Fibroblast of villous mesenchyme (primary cell): ENCODE measurements around the gene AKAP13. TPM values are rescaled to one million over a fixed set of nuclear protein-coding genes. Genes with fewer than 3 reads are reported as not detected.

ENCODE experiments used
- DNase-seq: peaks from one replicate; pipeline ENCODE4 v3.0.0-alpha.2; 2010; ENCODE audit warnings: low read depth
- H3K4me3 ChIP-seq: 2 replicates; pipeline ENCODE4 v1.5.1; 2011; ENCODE audit warnings: low read depth, mild to moderate bottlenecking, low read length
- CTCF ChIP-seq: IDR thresholded peaks from 2 replicates; pipeline ENCODE4 v1.5.1; 2012; ENCODE audit warnings: low read depth, mild to moderate bottlenecking, low read length; ENCODE audit not compliant: insufficient read depth
- total RNA-seq: library from RNA; depleted of rRNA; stranded (reverse); fragments of >200 nt; gene quantifications from 2 replicates; pipeline ENCODE4 v1.2.3, GENCODE V29; 2012

AKAP13 gene
- total RNA-seq, 1 donor: 164 TPM

DNA sequence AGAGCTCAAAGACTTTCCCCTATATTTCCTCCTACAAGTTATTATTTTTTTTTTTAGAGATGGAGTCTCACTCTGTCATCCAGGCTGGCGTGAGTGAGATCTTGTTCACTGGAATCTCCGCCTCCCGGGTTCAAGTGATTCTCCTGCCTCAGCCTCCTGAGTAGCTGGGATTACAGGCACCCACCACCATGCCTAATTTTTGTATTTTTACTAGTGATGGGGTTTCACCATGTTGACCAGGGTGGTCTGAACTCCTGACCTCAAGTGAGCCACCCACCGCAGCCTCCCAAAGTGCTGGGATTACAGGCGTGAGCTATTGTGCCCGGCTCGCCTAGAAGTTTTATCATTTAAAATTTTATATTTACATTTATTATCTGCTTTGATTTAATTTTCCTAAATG is 5.9 kb downstream of the AKAP13 start:
- no peak overlapping the region for H3K4me3 ChIP-seq
- no peak for TF ChIP-seq CTCF
- no peak for DNase-seq

- TF ChIP-seq CTCF: no peak
- no peak overlapping the region for H3K4me3 ChIP-seq
- DNase-seq: no peak
These were observed 8.3 kb downstream of the AKAP13 start for GRCh38 chr15:85388566-85389305.

- no peak for DNase-seq
- no peak for TF ChIP-seq CTCF
- H3K4me3 ChIP-seq: no peak overlapping the region
These were observed 8.9 kb downstream of the AKAP13 start for GRCh38 chr15:85389306-85389650.

DNA sequence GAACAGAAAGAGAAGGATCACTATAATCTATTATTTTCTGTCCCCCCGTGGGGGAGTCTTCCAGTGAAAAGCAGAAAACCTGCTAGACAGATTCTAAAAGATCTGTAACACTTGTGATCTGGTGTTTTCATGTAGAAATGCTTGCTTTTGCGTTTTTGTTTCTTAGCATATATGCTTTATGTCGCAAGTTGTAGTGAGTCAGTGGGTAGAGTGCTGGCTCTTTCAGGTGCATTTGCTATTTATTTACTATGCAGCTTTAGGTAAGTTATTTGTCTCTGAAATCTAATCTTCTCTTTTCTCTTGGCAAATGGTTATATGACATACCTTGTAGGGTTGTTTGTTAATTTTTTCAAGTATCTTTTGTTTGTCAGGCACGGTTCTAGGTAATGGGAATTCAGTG is 9.4 kb downstream of the AKAP13 start:
- no peak for TF ChIP-seq CTCF
- no peak overlapping the region for H3K4me3 ChIP-seq
- DNase-seq: no peak

GRCh38 chr15:85393210-85393609 is 12.8 kb downstream of the AKAP13 start:
- H3K4me3 ChIP-seq: no peak overlapping the region
- DNase-seq: no peak
- TF ChIP-seq CTCF: no peak

DNA sequence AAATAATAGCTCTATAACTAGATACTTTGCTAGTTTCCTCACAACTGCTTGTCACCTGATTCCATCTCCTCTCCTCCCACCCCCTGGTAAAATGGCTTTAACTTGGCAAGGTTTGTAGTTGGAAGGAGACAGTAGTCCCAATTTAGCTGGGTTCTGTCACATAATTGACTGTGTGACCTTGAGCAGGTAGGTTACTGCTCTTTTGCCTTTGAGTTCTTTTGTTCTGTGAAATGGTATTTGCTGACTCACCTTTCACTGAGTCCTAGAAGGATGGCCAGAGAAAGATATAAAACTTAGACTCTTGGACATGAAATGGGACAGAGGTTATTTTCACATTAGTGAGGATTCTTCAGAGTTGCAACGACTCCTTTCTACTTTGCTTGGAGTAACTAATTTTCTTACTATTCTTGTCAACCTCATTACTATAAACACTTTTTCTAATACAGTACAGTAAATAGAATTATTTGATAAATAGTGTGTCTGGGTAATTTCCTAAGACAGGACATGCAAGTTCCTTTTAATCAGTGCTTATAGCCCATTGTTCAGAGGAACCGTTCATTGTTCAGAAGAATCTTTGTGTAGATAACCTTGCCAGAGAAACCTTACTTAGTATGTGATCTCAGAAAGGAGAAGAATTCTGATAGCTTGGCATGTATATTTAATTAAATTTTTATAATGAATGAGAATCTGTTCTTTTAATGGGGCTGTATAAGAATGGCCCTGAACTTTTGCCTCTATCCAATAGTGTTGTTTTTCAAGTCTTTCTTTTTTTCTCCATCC is 14.3 kb downstream of the AKAP13 start:
- no peak for DNase-seq
- TF ChIP-seq CTCF: no peak
- no peak overlapping the region for H3K4me3 ChIP-seq
